B cell (primary cell): ENCODE data around the gene ARL3.

Experiments used
- CTCF ChIP-seq: fragments of 200-600 bp; IDR thresholded peaks from one replicate; pipeline ENCODE4 v1.8.0; 2022; ENCODE audit warnings: antibody characterized with exemption, mild to moderate bottlenecking
- EZH2 ChIP-seq: IDR thresholded peaks from 2 replicates; pipeline ENCODE4 v1.6.1; 2012; ENCODE audit warnings: borderline replicate concordance, low read depth, mild to moderate bottlenecking, moderate library complexity, low read length; ENCODE audit not compliant: insufficient read depth, poor library complexity, severe bottlenecking

GRCh38 chr10:102651455-102652169 is 62.6 kb downstream of the ARL3 start:
- TF ChIP-seq CTCF, result no peak
- no peak for TF ChIP-seq EZH2
